DND-41 (cell line): ENCODE measurements around the gene HLA-DMB.

Experiments used
- ATAC-seq: fragments of 200-7000 bp; cut with Tn5 transposase; 3 replicates; pipeline ENCODE4 v1.9.1; 2021; ENCODE audit warnings: low read depth; ENCODE audit not compliant: insufficient read depth
- DNase-seq: peaks from one replicate; pipeline ENCODE4 v3.0.0-alpha.2; 2020
- H2AFZ ChIP-seq: 2 replicates; pipeline ENCODE4 v1.6.0; 2012; ENCODE audit warnings: low read depth, low read length
- H3K27ac ChIP-seq: 2 replicates; pipeline ENCODE4 v1.5.1; 2012; ENCODE audit warnings: low read length, inconsistent platforms
- H3K27me3 ChIP-seq: fragments of 200-600 bp; sonication (generic); 2 replicates; pipeline ENCODE4 v1.6.0; 2012; ENCODE audit warnings: low read length, mild to moderate bottlenecking, inconsistent platforms; ENCODE audit not compliant: insufficient read depth, poor library complexity
- H3K36me3 ChIP-seq: 2 replicates; pipeline ENCODE4 v1.5.1; 2012; ENCODE audit warnings: low read length, inconsistent platforms; ENCODE audit not compliant: insufficient read depth
- H3K4me1 ChIP-seq: 2 replicates; pipeline ENCODE4 v1.5.1; 2012; ENCODE audit warnings: mild to moderate bottlenecking, low read length; ENCODE audit not compliant: insufficient read depth
- H3K4me2 ChIP-seq: 2 replicates; pipeline ENCODE4 v1.6.0; 2012; ENCODE audit warnings: mild to moderate bottlenecking, moderate library complexity, low read length, inconsistent platforms; ENCODE audit not compliant: insufficient read depth
- H3K4me3 ChIP-seq, 2 experiments: fragments of 200-600 bp in 1 of 2; shearing (Covaris generic) in 1 of 2; 2 replicates each; pipeline ENCODE4 v1.5.1; 2012 to 2016; ENCODE audit warnings: inconsistent platforms in 2 of 2, low read length in 2 of 2, mild to moderate bottlenecking in 2 of 2, low read depth in 1 of 2, moderate library complexity in 1 of 2
- H3K79me2 ChIP-seq: 2 replicates; pipeline ENCODE4 v1.6.0; 2012; ENCODE audit warnings: low read length, inconsistent platforms; ENCODE audit not compliant: insufficient read depth
- H3K9ac ChIP-seq: 2 replicates; pipeline ENCODE4 v1.6.0; 2012; ENCODE audit warnings: low read depth, mild to moderate bottlenecking, inconsistent platforms, low read length, moderate library complexity
- H3K9me3 ChIP-seq: 2 replicates; pipeline ENCODE4 v1.5.1; 2012; ENCODE audit warnings: low read length, moderate library complexity, mild to moderate bottlenecking, inconsistent platforms; ENCODE audit not compliant: insufficient read depth, severe bottlenecking
- H4K20me1 ChIP-seq: 2 replicates; pipeline ENCODE4 v1.6.0; 2012; ENCODE audit warnings: low read length; ENCODE audit not compliant: insufficient read depth
- CTCF ChIP-seq: IDR thresholded peaks from 2 replicates; pipeline ENCODE4 v1.5.1; 2012; ENCODE audit warnings: borderline replicate concordance, low read length, moderate library complexity, mild to moderate bottlenecking; ENCODE audit not compliant: poor library complexity, severe bottlenecking; ENCODE audit errors: extremely low read depth
- EZH2 ChIP-seq: IDR thresholded peaks from 3 replicates; pipeline ENCODE4 v1.6.1; 2012; ENCODE audit warnings: borderline replicate concordance, low read depth, mild to moderate bottlenecking, moderate library complexity, low read length, inconsistent platforms; ENCODE audit not compliant: severe bottlenecking

Gene HLA-DMB

GRCh38 chr6:32932132-32932868 is 8.5 kb downstream of the HLA-DMB start:
- Histone ChIP-seq H3K27ac (no peak overlapping the region), H2AFZ (no peak overlapping the region), H3K36me3 (no peaks in the 10 kb centered on the region), H3K4me3 (no peak overlapping the region), H3K9me3 (no peaks in the 10 kb centered on the region), H3K4me2 (no peak overlapping the region), H4K20me1 (0 out of 2 replicates have a peak, but pooled peaks cover 3% of the 10 kb centered on the region), H3K4me1 (no peaks in the 10 kb centered on the region), H3K9ac (no peak overlapping the region), H3K27me3 (peaks cover 28% of the 10 kb centered on the region), H3K79me2 (no peaks in the 10 kb centered on the region)
- DNase-seq (no peak), ATAC-seq (no peak)
- TF ChIP-seq EZH2 (no peak), CTCF (no peak)

- no peak overlapping the region for H3K4me2 ChIP-seq
- DNase-seq = no peak
- no peak for TF ChIP-seq EZH2
- no peak for TF ChIP-seq CTCF
These were observed 9.6 kb downstream of the HLA-DMB start for GRCh38 chr6:32931211-32931610.

GRCh38 chr6:32922083-32922482 is 18.7 kb downstream of the HLA-DMB start:
- Histone ChIP-seq H3K9me3 (no peaks in the 10 kb centered on the region), H3K4me3 (no peak overlapping the region), H3K79me2 (no peaks in the 10 kb centered on the region), H3K27ac (no peak overlapping the region), H3K27me3 (peaks cover 14% of the 10 kb centered on the region), H3K36me3 (no peaks in the 10 kb centered on the region), H4K20me1 (no peaks in the 10 kb centered on the region), H3K4me2 (no peak overlapping the region), H3K9ac (no peak overlapping the region), H2AFZ (no peak overlapping the region), H3K4me1 (no peaks in the 10 kb centered on the region)
- ATAC-seq (no peak), DNase-seq (no peak)
- TF ChIP-seq EZH2 = no peak
- no peak for TF ChIP-seq CTCF

More at GRCh38 chr6:32931211-32931610, 9.6 kb downstream of the HLA-DMB start:
- Histone ChIP-seq H3K9me3 (no peaks in the 10 kb centered on the region), H3K27me3 (peaks cover 27% of the 10 kb centered on the region), H3K9ac (no peak overlapping the region), H3K79me2 (no peaks in the 10 kb centered on the region), H3K4me1 (no peaks in the 10 kb centered on the region), H3K4me3 (no peak overlapping the region), H2AFZ (no peak overlapping the region), H4K20me1 (0 out of 2 replicates have a peak, but pooled peaks cover 3% of the 10 kb centered on the region), H3K27ac (no peak overlapping the region), H3K36me3 (no peaks in the 10 kb centered on the region)
- ATAC-seq = no peak
